Measurements from ENCODE around the gene ESYT3.
"Not testable (repeated sequence)": the region's sequence is repeated elsewhere in the genome, so short reads cannot be mapped to it uniquely, and the experiment has no call there.

The ESYT3 gene

DNA sequence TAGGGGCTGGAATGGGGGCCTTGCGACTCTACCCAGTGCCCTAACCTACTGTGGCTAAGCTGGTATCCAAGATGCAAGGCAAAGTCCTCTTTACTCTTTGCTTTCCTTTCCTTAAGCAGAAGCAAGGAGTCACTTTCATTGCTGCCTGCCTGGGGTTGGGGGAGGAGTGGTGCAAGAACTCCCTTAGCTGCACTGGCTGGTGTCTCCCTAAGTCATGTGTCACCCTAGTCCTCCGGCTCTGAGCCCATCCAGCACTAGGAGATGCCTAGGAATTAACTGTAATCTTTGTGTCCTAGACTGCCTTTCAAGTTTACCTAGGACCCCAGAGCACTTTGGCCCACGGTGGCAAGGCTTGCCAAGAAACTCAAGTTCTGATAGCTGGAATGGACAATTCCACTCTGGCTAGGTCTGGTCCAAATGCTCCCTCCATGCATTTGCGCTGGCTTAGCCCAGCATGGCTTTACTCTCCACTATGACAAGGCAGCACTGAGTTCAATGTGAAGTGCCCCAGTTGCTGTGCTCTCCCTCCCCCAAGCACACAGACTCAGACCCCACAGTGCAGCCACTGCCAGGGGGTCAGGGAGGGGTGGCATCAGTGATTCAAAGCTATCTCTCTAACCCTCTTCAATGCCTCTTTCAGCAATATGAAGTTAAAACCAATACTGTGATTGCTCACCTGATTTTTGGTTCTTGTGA is 58.7 kb downstream of the ESYT3 start:
- H3K4me3 ChIP-seq (ENCODE audit: low read depth, low read length), result no peak overlapping the region
- TF ChIP-seq, protein P1, sequence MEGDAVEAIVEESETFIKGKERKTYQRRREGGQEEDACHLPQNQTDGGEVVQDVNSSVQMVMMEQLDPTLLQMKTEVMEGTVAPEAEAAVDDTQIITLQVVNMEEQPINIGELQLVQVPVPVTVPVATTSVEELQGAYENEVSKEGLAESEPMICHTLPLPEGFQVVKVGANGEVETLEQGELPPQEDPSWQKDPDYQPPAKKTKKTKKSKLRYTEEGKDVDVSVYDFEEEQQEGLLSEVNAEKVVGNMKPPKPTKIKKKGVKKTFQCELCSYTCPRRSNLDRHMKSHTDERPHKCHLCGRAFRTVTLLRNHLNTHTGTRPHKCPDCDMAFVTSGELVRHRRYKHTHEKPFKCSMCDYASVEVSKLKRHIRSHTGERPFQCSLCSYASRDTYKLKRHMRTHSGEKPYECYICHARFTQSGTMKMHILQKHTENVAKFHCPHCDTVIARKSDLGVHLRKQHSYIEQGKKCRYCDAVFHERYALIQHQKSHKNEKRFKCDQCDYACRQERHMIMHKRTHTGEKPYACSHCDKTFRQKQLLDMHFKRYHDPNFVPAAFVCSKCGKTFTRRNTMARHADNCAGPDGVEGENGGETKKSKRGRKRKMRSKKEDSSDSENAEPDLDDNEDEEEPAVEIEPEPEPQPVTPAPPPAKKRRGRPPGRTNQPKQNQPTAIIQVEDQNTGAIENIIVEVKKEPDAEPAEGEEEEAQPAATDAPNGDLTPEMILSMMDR (IDR thresholded peaks at IDR 0.05; ENCODE audit: borderline replicate concordance, insufficient read depth, low read depth, low read length), result no peak

DNA sequence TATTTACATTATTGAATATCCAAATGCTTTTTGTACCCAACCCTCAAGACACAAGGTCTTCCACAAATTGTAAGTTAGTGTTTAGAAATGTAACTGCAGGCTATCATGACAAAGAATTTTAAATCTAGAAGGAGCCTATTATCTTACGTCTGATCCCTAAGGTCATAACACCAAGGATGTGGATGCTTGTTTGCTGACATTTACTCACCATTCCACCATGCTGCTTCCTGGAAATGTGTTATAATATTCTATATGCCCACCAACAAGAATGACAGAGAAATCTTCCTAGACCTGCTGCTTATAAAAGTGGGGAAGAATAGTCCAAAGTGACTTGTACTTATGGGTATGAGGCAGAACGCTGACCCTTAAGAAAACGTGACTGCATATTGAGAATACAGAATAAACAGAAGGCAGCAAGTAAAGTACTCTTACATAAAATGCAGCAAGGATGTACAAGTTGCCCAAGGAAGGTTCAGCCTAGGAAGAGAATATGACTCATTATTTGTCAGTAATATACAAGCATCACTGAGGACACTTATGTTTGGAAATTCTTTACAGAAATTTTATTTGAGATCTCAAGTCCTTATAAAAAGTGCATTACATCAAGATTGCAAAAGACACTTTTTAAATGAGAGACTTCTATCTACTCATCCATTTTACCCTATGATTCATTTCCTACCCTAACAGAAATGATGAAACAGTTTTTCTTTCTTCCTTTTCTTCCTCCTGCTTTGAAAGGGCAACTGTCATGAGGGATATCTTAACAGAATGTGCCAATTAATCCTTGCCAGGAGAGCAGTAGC is 59.6 kb downstream of the ESYT3 start:
- TF ChIP-seq, protein P1 (IDR thresholded peaks at IDR 0.05; ENCODE audit: borderline replicate concordance, insufficient read depth, low read depth, low read length), result no peak
- H3K4me3 ChIP-seq (ENCODE audit: low read depth, low read length), result no peak overlapping the region

DNA sequence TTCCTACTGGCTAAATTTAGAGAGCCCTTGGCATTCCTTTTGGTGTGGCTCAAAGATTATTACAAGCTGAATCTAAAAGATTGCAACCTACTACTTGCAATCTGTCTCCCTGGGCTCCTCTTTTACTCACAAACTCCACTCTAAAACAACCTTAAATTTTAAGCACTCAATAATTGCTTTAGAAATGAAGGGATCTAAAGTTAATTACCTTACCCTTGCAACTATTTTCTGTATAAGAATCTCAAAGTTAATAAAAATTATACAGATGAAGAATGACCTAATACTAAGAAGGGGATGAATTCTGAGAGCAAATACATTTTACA is 60.2 kb downstream of the ESYT3 start:
- no peak overlapping the region for H3K4me3 ChIP-seq (ENCODE audit: low read depth, low read length)
- TF ChIP-seq, protein P1 (IDR thresholded peaks at IDR 0.05; ENCODE audit: borderline replicate concordance, insufficient read depth, low read depth, low read length), result no peak

DNA sequence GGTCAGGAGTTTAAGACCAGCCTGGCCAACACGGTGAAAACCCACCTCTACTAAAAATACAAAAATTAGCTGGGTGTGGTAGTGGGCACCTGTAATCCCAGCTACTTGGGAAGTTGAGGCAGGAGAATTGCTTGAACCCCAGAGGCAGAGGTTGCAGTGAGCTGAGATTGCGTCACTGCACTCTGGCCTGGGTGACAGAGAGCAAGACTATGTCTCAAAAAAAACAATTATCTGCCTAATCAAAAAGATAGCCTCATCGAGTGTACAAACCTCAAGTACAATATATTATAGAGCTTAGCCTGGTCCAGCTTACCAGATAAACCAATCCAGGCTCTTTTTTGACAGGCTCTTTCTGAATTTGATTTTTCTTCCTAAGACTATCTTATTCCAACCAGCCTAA is 61.2 kb downstream of the ESYT3 start:
- H3K4me3 ChIP-seq (ENCODE audit: low read depth, low read length), result not testable (repeated sequence)

DNA sequence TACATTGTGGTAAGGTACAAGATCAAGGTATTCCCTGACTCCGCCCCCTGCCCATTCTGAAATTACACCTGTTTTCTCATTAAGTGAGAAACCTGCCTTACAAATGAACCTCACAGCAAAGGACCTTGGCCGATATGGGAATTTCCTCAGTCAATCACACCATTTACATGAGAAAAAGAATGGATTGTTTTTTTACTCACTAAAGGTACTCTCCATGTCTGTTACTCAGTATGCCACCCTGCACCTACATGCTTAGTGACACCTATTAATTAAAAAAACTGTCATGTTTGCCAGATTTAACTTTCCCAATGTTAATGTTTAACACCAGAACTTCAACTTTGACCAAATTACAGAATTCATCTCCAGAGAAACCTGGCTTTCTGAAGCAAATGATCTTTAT is 62.0 kb downstream of the ESYT3 start:
- TF ChIP-seq, protein P1 (IDR thresholded peaks at IDR 0.05; ENCODE audit: borderline replicate concordance, insufficient read depth, low read depth, low read length), result no peak
- no peak overlapping the region for H3K4me3 ChIP-seq (ENCODE audit: low read depth, low read length)

DNA sequence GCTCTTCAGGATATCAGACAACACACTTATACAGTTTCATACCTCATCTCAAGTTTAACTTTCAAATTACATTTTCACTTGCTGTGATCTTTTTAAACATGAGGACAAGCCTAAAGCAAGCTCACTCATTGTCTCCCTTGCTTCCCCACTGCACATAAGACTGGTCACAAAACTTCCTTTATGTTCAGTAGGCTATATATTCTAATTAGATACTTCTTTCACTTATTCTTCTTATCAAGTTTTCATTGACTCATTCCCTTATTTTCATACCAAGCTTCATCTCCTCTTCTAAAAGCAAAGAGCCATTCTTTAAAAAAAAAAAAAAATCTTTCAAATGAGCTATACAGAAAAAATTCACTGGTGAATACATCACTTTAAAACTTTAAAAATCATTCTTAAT is 62.6 kb downstream of the ESYT3 start:
- no peak overlapping the region for H3K4me3 ChIP-seq (ENCODE audit: low read depth, low read length)
- TF ChIP-seq, protein P1 (IDR thresholded peaks at IDR 0.05; ENCODE audit: borderline replicate concordance, insufficient read depth, low read depth, low read length), result no peak

DNA sequence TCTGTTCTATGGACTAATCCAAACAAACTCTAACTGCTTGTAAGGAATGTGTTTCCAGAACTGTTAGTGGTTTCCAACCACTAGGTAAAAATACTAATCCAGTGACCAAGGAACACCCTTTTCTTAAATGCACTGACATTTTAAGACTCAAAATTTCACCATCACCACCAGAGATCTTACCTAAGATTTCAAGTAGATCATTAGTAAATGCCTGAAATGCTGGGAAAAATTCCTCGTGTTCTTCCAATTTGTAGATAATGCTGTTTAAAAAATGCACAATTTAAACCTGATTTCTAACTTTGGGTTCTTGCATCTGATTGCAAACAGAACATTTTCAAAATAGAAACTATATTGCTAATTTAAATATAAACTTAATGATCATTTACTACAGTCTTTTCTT is 63.4 kb downstream of the ESYT3 start:
- H3K4me3 ChIP-seq (ENCODE audit: low read depth, low read length), result no peak overlapping the region
- TF ChIP-seq, protein P1 (IDR thresholded peaks at IDR 0.05; ENCODE audit: borderline replicate concordance, insufficient read depth, low read depth, low read length), result no peak
